WTC11 (cell line): Measurements from ENCODE around the gene DTNBP1. TPM values are rescaled to one million over a fixed set of nuclear protein-coding genes. Genes with fewer than 3 reads are reported as not detected.
A peak's percentile ranks its signal among the peaks of the same experiment; 100 is the strongest.

Experiments used
- ATAC-seq: fragments of 200-7000 bp; cut with Tn5 transposase; 2 replicates; pipeline ENCODE4 v1.10.0; 2021; ENCODE audit warnings: mild to moderate bottlenecking, moderate library complexity
- CTCF ChIA-PET: fragments of 300-600 bp; sonication (Branson Sonifier 250); formaldehyde crosslinking; loops from one replicate; lab custom pipeline; 2021; ENCODE audit warnings: antibody characterized with exemption; lab: Charles Lee
- POLR2A ChIA-PET: fragments of 350-600 bp; sonication (Branson Sonifier 250); formaldehyde crosslinking; loops from one replicate; lab custom pipeline; 2021; ENCODE audit warnings: antibody characterized with exemption; lab: Charles Lee
- DNase-seq: peaks from one replicate; pipeline ENCODE4 v3.0.0; 2021; ENCODE audit warnings: low spot score
- H3K27ac Mint-ChIP-seq: 2 replicates; pipeline ENCODE4 v1.8.0; 2021; ENCODE audit warnings: mixed read lengths
- H3K27me3 Mint-ChIP-seq: 2 replicates; pipeline ENCODE4 v1.8.0; 2021; ENCODE audit warnings: low read depth, mild to moderate bottlenecking, moderate library complexity, mixed read lengths
- H3K36me3 Mint-ChIP-seq: 2 replicates; pipeline ENCODE4 v1.8.0; 2021; ENCODE audit warnings: mixed read lengths
- H3K4me1 Mint-ChIP-seq: 2 replicates; pipeline ENCODE4 v1.8.0; 2022; ENCODE audit warnings: mixed read lengths
- H3K4me3 Mint-ChIP-seq: 2 replicates; pipeline ENCODE4 v1.8.0; 2021; ENCODE audit warnings: mild to moderate bottlenecking, moderate library complexity, mixed read lengths
- H3K9me3 Mint-ChIP-seq: 2 replicates; pipeline ENCODE4 v1.8.0; 2021; ENCODE audit warnings: mixed read lengths
- AFF4 ChIP-seq: sonication (generic); formaldehyde crosslinking; IDR thresholded peaks from 2 replicates; pipeline ENCODE4 v1.8.1; 2023; ENCODE audit warnings: mild to moderate bottlenecking, missing genetic modification reagents, borderline replicate concordance
- ATF1 ChIP-seq: sonication (generic); formaldehyde crosslinking; IDR thresholded peaks from 2 replicates; pipeline ENCODE4 v1.8.1; 2023; ENCODE audit warnings: mild to moderate bottlenecking, moderate library complexity, missing genetic modification reagents
- ELF4 ChIP-seq: sonication (generic); formaldehyde crosslinking; IDR thresholded peaks from 2 replicates; pipeline ENCODE4 v1.8.1; 2022; ENCODE audit warnings: low read depth, mild to moderate bottlenecking, moderate library complexity, missing genetic modification reagents
- GTF2I ChIP-seq: fragments of 250-450 bp; sonication (Bioruptor Pico); conservative IDR thresholded peaks from 2 replicates; pipeline ENCODE4 v1.4.0; 2021; ENCODE audit warnings: mild to moderate bottlenecking
- HMGA2 ChIP-seq: fragments of 250-450 bp; sonication (Bioruptor Pico); IDR thresholded peaks from 2 replicates; pipeline ENCODE4 v1.4.0; 2021; ENCODE audit warnings: mild to moderate bottlenecking, moderate library complexity
- NFATC4 ChIP-seq: fragments of 250-450 bp; sonication (Bioruptor Pico); IDR thresholded peaks from 2 replicates; pipeline ENCODE4 v1.9.0; 2021; ENCODE audit warnings: mild to moderate bottlenecking
- NFE2L1 ChIP-seq: sonication (generic); formaldehyde crosslinking; IDR thresholded peaks from 2 replicates; pipeline ENCODE4 v1.8.1; 2023; ENCODE audit warnings: missing genetic modification reagents
- NR1H2 ChIP-seq: sonication (generic); formaldehyde crosslinking; IDR thresholded peaks from 2 replicates; pipeline ENCODE4 v1.9.0; 2021; ENCODE audit warnings: mild to moderate bottlenecking, moderate library complexity, missing genetic modification reagents
- OVOL2 ChIP-seq: fragments of 250-450 bp; sonication (Bioruptor Pico); IDR thresholded peaks from 2 replicates; pipeline ENCODE4 v1.9.0; 2021; ENCODE audit warnings: mild to moderate bottlenecking, borderline replicate concordance
- RORB ChIP-seq: fragments of 250-450 bp; sonication (Bioruptor Pico); IDR thresholded peaks from 2 replicates; pipeline ENCODE4 v1.9.0; 2021; ENCODE audit warnings: mild to moderate bottlenecking
- SOX15 ChIP-seq: fragments of 250-450 bp; sonication (Bioruptor Pico); IDR thresholded peaks from 2 replicates; pipeline ENCODE4 v1.9.0; 2021; ENCODE audit warnings: mild to moderate bottlenecking
- ZMAT4 ChIP-seq: fragments of 250-450 bp; sonication (Bioruptor Pico); IDR thresholded peaks from 2 replicates; pipeline ENCODE4 v1.9.0; 2021; ENCODE audit warnings: mild to moderate bottlenecking
- ZNF396 ChIP-seq: fragments of 250-450 bp; sonication (Bioruptor Pico); IDR thresholded peaks from 2 replicates; pipeline ENCODE4 v1.8.0; 2021; ENCODE audit warnings: mild to moderate bottlenecking, moderate library complexity, borderline replicate concordance
- ZNF532 ChIP-seq: fragments of 250-450 bp; sonication (Bioruptor Pico); IDR thresholded peaks from 2 replicates; pipeline ENCODE4 v1.9.0; 2021; ENCODE audit warnings: mild to moderate bottlenecking, borderline replicate concordance
- total RNA-seq: library from RNA; stranded (reverse); gene quantifications from 3 replicates; pipeline ENCODE4 v1.2.3, GENCODE V29; 2021
- TF ChIP-seq, protein P1 (sequence below): sonication (generic); formaldehyde crosslinking; conservative IDR thresholded peaks from 2 replicates; pipeline ENCODE4 v1.8.1; 2023; ENCODE audit warnings: mild to moderate bottlenecking, low read depth, missing genetic modification reagents, moderate library complexity
- TF ChIP-seq, protein P2 (sequence below): fragments of 200-600 bp; IDR thresholded peaks from 2 replicates; pipeline ENCODE4 v1.8.0; 2022; ENCODE audit warnings: antibody characterized with exemption

The DTNBP1 gene
- total RNA-seq, 1 experiment from 2014 or later: 15.1 TPM

- Mint-ChIP-seq H3K36me3 (no peaks in the 10 kb centered on the region), H3K4me3 (no peak overlapping the region), H3K27ac (no peak overlapping the region)
- ATAC-seq (no peak), DNase-seq (no peak)
- no peak for TF ChIP-seq SOX15
- TF ChIP-seq, protein P1, sequence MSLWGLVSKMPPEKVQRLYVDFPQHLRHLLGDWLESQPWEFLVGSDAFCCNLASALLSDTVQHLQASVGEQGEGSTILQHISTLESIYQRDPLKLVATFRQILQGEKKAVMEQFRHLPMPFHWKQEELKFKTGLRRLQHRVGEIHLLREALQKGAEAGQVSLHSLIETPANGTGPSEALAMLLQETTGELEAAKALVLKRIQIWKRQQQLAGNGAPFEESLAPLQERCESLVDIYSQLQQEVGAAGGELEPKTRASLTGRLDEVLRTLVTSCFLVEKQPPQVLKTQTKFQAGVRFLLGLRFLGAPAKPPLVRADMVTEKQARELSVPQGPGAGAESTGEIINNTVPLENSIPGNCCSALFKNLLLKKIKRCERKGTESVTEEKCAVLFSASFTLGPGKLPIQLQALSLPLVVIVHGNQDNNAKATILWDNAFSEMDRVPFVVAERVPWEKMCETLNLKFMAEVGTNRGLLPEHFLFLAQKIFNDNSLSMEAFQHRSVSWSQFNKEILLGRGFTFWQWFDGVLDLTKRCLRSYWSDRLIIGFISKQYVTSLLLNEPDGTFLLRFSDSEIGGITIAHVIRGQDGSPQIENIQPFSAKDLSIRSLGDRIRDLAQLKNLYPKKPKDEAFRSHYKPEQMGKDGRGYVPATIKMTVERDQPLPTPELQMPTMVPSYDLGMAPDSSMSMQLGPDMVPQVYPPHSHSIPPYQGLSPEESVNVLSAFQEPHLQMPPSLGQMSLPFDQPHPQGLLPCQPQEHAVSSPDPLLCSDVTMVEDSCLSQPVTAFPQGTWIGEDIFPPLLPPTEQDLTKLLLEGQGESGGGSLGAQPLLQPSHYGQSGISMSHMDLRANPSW: no peak
- TF ChIP-seq RORB (CRISPR knock-in tag): no peak
- TF ChIP-seq ZNF396 (CRISPR knock-in tag): no peak
- TF ChIP-seq ZMAT4 (CRISPR knock-in tag): no peak
- TF ChIP-seq NR1H2 (CRISPR knock-in tag): no peak
- no peak for TF ChIP-seq HMGA2 (CRISPR knock-in tag)
- TF ChIP-seq AFF4 (CRISPR knock-in tag): no peak
- TF ChIP-seq, all 79 proteins: peak for 0
- POLR2A ChIA-PET: no interaction called here
- CTCF ChIA-PET: no interaction called here
- H3K27me3 Mint-ChIP-seq: no peaks in the 10 kb centered on the region
- peaks cover 13% of the 10 kb centered on the region for H3K4me1 Mint-ChIP-seq
- no peaks in the 10 kb centered on the region for H3K9me3 Mint-ChIP-seq
These were observed 36.7 kb downstream of the DTNBP1 start for GRCh38 chr6:15626160-15626559.

GRCh38 chr6:15623276-15624116 lies 39.3 kb downstream of the DTNBP1 start:
- CTCF ChIA-PET: interaction anchor here (0.5 to 1.5 kb wide), 19 partner anchors 15 to 1577 kb away, joined by 3 to 8 read pairs (median 4); partner anchors contain the start of gene DTNBP1
- TF ChIP-seq, protein P2, sequence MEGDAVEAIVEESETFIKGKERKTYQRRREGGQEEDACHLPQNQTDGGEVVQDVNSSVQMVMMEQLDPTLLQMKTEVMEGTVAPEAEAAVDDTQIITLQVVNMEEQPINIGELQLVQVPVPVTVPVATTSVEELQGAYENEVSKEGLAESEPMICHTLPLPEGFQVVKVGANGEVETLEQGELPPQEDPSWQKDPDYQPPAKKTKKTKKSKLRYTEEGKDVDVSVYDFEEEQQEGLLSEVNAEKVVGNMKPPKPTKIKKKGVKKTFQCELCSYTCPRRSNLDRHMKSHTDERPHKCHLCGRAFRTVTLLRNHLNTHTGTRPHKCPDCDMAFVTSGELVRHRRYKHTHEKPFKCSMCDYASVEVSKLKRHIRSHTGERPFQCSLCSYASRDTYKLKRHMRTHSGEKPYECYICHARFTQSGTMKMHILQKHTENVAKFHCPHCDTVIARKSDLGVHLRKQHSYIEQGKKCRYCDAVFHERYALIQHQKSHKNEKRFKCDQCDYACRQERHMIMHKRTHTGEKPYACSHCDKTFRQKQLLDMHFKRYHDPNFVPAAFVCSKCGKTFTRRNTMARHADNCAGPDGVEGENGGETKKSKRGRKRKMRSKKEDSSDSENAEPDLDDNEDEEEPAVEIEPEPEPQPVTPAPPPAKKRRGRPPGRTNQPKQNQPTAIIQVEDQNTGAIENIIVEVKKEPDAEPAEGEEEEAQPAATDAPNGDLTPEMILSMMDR: peak; percentile 55
- no peak for TF ChIP-seq OVOL2
- Mint-ChIP-seq H3K27me3 (no peaks in the 10 kb centered on the region), H3K4me3 (no peak overlapping the region), H3K9me3 (no peaks in the 10 kb centered on the region), H3K27ac (no peak overlapping the region), H3K36me3 (no peaks in the 10 kb centered on the region), H3K4me1 (peaks cover 16% of the 10 kb centered on the region)
- no peak for DNase-seq
- ATAC-seq: no peak
- POLR2A ChIA-PET: no interaction called here

- POLR2A ChIA-PET: no interaction called here
- Mint-ChIP-seq H3K4me1 (peaks cover 20% of the 10 kb centered on the region), H3K4me3 (no peak overlapping the region)
- DNase-seq: no peak
- CTCF ChIA-PET: interaction anchor here (1.0 to 1.3 kb wide), 2 partner anchors 181 to 1305 kb away, joined by 3 read pairs; no protein-coding TSS in a partner anchor
- TF ChIP-seq NFE2L1 (CRISPR knock-in tag) (no peak), NFATC4 (CRISPR knock-in tag) (no peak), ATF1 (no peak), ZNF532 (no peak), ELF4 (CRISPR knock-in tag) (no peak), GTF2I (CRISPR knock-in tag) (no peak)
- TF ChIP-seq, all 79 proteins: peak for 0
- Mint-ChIP-seq H3K27ac (peak overlapping the region; percentile 79; the same call in 1 of the 2 replicates), H3K27me3 (no peaks in the 10 kb centered on the region), H3K9me3 (no peaks in the 10 kb centered on the region), H3K36me3 (no peaks in the 10 kb centered on the region)
- no peak for ATAC-seq
These were observed 40.6 kb downstream of the DTNBP1 start for GRCh38 chr6:15622045-15622740.
